Peyer's patch (tissue), 4 donors: ENCODE results near the gene PTPRQ.

Experiments
- CTCF ChIP-seq, 6 experiments: fragments of 450-650 bp in 4 of 6; fragments of 200-600 bp in 2 of 6; sonication (generic) in 1 of 6; IDR thresholded peaks; one replicate each; pipeline ENCODE4 v1.5.1; 2017 to 2019; ENCODE audit warnings: antibody characterized with exemption in 6 of 6, mild to moderate bottlenecking in 3 of 6, moderate library complexity in 1 of 6
- POLR2A ChIP-seq, 2 donors: fragments of 450-650 bp; IDR thresholded peaks; one replicate each; pipeline ENCODE4 v1.5.1; 2017; ENCODE audit warnings: antibody characterized with exemption in 2 of 2, mild to moderate bottlenecking in 2 of 2, moderate library complexity in 2 of 2

GRCh38 chr12:80710727-80711449, 266.9 kb downstream of the PTPRQ start:
- no peak for TF ChIP-seq CTCF (IDR thresholded peaks at IDR 0.05)
- no peak for TF ChIP-seq POLR2A (IDR thresholded peaks at IDR 0.05)
